GM18511 (cell line): ENCODE results near the gene CEMIP2.

Experiments used
- ATAC-seq: cut with Tn5 transposase; IDR thresholded peaks from one replicate; pipeline ENCODE4 v1.9.1; 2021; ENCODE audit warnings: mild to moderate bottlenecking, moderate library complexity; ENCODE audit not compliant: unreplicated experiment

Gene CEMIP2

DNA sequence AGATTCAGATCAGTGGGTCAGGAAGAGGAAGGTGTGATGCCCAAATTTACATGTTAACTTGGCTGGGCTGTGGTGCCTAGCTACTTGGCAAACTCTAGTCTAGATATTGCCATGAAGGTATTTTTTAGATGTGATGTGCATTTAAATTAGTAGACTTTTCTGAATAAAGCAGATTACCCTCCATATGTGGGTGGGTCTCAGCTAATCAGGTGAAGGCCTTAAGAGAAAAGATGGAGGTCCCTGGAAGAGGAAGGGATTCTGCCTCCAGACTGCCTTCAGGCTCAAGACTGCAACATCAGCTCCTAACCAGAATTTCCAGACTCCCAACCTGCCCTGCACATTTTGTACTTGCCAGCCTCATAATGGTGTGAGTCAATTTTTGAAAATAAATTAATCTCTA is 115.8 kb downstream of the CEMIP2 start:
- no peak for ATAC-seq

DNA sequence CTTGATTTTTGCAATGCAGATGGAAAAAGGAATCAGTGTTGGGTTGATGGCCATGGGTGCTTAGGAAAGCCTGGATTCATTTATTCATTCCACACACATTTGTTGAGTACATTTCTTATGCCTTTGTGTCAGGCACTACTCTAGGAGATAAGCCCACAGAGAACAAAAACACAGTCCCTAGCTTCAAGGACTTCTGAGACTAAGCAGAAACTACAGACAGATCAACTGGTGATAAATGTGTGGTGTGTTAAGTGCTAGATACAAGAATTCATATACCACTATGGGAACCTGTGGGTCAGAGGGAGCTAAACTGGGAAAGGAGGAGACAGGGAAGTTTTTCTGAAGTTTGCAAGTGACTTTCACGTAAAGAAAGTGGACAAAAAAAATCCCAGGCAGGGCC is 119.9 kb downstream of the CEMIP2 start:
- no peak for ATAC-seq

GRCh38 chr9:71647094-71647591 is 121.2 kb downstream of the CEMIP2 start:
- ATAC-seq = peak; percentile 78

- ATAC-seq = no peak
Measured at GRCh38 chr9:71646131-71646530, 122.2 kb downstream of the CEMIP2 start.

DNA sequence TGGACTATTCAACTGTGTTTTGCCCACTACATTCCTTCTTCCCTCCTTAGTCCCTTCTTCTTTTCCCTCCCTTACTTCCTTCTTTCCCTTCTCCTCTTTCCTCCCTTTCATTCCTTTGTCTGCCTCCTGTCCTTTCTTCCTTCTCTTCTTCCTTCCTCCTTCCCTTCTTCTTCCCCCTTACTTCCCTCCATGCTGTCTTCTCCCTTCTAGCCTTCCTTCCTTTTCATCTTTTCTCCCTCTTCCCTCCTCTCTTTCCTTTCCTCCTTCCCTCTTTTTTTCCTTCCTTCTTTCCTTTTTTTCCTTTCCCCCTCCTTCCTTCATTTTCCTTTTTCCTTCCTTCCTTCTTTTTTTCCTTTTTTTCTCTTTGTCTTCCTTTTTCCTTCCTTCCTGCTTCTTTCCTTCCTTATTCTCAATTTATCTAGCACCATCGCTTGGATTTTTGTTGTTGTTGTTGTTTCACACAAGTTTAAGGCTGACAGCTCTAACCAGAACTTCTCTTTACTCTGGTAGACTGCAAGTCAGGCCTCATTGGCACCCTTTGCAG is 123.4 kb downstream of the CEMIP2 start:
- no peak for ATAC-seq

DNA sequence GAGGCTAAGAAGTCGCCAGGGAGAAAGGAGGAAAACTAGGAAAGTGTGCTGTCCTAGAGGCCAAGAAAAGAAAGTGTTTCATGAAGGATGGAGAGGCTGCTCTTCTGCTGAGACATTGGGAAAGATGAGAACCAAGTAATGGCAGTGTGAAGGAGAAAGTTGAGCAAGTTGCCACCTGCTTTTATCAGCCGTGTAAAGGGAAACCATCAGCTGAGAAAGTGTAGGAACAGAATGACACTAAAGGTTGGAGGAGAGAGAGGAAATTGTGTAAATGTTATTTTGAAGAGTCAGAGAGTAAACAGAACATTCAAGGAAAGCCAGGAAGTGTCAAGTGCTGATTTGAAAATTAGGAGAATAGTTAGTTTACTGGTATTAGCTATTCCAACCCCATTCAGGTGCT is 125.0 kb downstream of the CEMIP2 start:
- no peak for ATAC-seq

DNA sequence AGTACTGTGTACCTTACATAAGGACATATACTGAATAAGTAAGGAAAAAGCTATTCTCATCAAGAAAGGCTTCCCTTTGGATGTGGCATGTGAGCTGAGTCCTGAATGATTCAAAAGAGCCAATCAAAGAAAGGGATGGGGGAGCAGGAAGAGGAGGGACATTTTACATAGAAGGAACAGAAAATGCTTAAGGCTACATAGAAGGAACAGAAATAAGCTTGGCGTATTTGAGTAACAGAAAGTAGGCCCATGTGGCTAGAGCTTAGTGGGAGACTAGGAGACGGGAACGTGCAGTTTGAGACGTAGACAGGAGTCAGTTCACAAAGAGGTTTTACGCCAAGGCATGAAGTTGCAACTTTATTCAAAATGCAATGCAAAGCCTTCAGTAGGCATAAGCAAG is 126.3 kb downstream of the CEMIP2 start:
- no peak for ATAC-seq

GRCh38 chr9:71638627-71639026 is 129.7 kb downstream of the CEMIP2 start:
- ATAC-seq = peak; percentile 53

GRCh38 chr9:71637926-71638325 is 130.4 kb downstream of the CEMIP2 start:
- ATAC-seq = no peak

GRCh38 chr9:71637375-71637774 is 130.9 kb downstream of the CEMIP2 start:
- ATAC-seq = peak; percentile 59

DNA sequence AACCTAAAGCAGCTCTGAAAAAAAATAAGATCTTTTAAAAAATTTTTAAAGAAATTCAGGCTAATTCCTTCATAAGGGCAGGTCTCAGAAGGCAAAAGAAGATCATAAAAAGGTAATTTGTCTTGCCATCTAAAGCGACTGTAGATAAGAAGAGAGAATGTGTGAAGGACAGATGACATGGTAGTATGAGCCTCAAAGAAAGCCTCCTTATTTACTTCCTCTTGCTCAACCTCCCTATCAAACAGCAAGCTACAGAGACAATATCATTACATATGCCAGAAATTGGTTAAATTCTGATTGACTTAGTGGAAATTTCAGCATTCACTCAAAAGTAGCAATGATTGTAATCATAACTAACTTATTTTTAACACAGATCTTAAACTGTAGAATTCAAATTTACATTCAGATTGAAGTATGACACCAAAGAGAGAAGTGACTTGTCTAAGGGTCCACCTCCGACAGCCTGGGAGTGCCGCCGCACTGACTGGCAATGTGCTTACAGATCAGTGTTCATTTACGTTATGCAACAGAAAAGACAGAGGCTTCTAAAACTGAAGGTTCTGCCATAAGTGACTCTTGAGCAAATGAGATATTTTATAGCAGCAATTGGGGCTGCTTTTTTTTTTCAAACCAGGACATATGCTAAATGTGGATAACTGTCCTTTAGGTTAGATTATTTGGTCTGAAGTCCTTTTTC is 132.0 kb downstream of the CEMIP2 start:
- ATAC-seq = no peak

- no peak for ATAC-seq
Measured at GRCh38 chr9:71634752-71635151, 133.6 kb downstream of the CEMIP2 start.
